ENCODE results near the gene SPOCK2.

SPOCK2 gene

GRCh38 chr10:72104472-72105097, 16.2 kb upstream of the SPOCK2 start:
- no peak overlapping the region for H3K4me3 ChIP-seq (ENCODE audit: low read depth, low read length)
- DNase-seq (ENCODE audit: low read depth): no peak
- in situ Hi-C loops (cut with HindIII; ENCODE audit: low sequenced_read_pairs): no loop called here
- TF ChIP-seq CTCF (IDR thresholded peaks at IDR 0.05; ENCODE audit: low read depth, low read length, missing control alignments): no peak

GRCh38 chr10:72099600-72099921, 11.2 kb upstream of the SPOCK2 start:
- TF ChIP-seq CTCF (IDR thresholded peaks at IDR 0.05; ENCODE audit: low read depth, low read length, missing control alignments): no peak

GRCh38 chr10:72098836-72099599, 10.7 kb upstream of the SPOCK2 start:
- no peak overlapping the region for H3K4me3 ChIP-seq (ENCODE audit: low read depth, low read length)
- in situ Hi-C loops (cut with HindIII; ENCODE audit: low sequenced_read_pairs): no loop called here
- no peak for TF ChIP-seq CTCF (IDR thresholded peaks at IDR 0.05; ENCODE audit: low read depth, low read length, missing control alignments)
- no peak for DNase-seq (ENCODE audit: low read depth)

More at GRCh38 chr10:72099600-72099921, 11.2 kb upstream of the SPOCK2 start:
- DNase-seq (ENCODE audit: low read depth): no peak
- H3K4me3 ChIP-seq (ENCODE audit: low read depth, low read length): no peak overlapping the region
- in situ Hi-C loops (cut with HindIII; ENCODE audit: low sequenced_read_pairs): no loop called here

- no peak for TF ChIP-seq CTCF (IDR thresholded peaks at IDR 0.05; ENCODE audit: low read depth, low read length, missing control alignments)
- DNase-seq (ENCODE audit: low read depth): no peak
- H3K4me3 ChIP-seq (ENCODE audit: low read depth, low read length): no peak overlapping the region
- in situ Hi-C loops (cut with HindIII; ENCODE audit: low sequenced_read_pairs): no loop called here
Measured at GRCh38 chr10:72098301-72098835, 10.0 kb upstream of the SPOCK2 start.

- TF ChIP-seq CTCF (IDR thresholded peaks at IDR 0.05; ENCODE audit: low read depth, low read length, missing control alignments): no peak
- in situ Hi-C loops (cut with HindIII; ENCODE audit: low sequenced_read_pairs): no loop called here
- DNase-seq (ENCODE audit: low read depth): peak; percentile 50
- no peak overlapping the region for H3K4me3 ChIP-seq (ENCODE audit: low read depth, low read length)
Measured at GRCh38 chr10:72097448-72098300, 9.3 kb upstream of the SPOCK2 start.
